HS-27A (cell line): ENCODE data around the gene MRPS18A.

ENCODE experiments used
- DNase-seq: peaks from one replicate; pipeline ENCODE4 v3.0.0-alpha.2; 2012; ENCODE audit warnings: low read depth, missing footprints

The MRPS18A gene

GRCh38 chr6:43698584-43699349 lies 11.2 kb upstream of the MRPS18A start:
- no peak for DNase-seq

GRCh38 chr6:43697421-43697820 lies 9.8 kb upstream of the MRPS18A start:
- DNase-seq, result no peak

- DNase-seq, result no peak
Observed at GRCh38 chr6:43695967-43696291, 8.3 kb upstream of the MRPS18A start.

GRCh38 chr6:43695215-43695966 lies 7.8 kb upstream of the MRPS18A start:
- no peak for DNase-seq

GRCh38 chr6:43689421-43689820 lies 1.8 kb upstream of the MRPS18A start:
- no peak for DNase-seq

- DNase-seq, result no peak
Observed at GRCh38 chr6:43687079-43687436, 533 bp downstream of the MRPS18A start.

GRCh38 chr6:43683708-43684455 lies 3.7 kb downstream of the MRPS18A start:
- no peak for DNase-seq

- no peak for DNase-seq
Observed at GRCh38 chr6:43682724-43683429, 4.7 kb downstream of the MRPS18A start.

- no peak for DNase-seq
Observed at GRCh38 chr6:43681303-43681702, 6.3 kb downstream of the MRPS18A start.

GRCh38 chr6:43680308-43681200 lies 7.0 kb downstream of the MRPS18A start:
- no peak for DNase-seq

GRCh38 chr6:43679057-43679456 lies 8.5 kb downstream of the MRPS18A start:
- no peak for DNase-seq

- DNase-seq, result no peak
Observed at GRCh38 chr6:43678341-43678740, 9.2 kb downstream of the MRPS18A start.

- DNase-seq, result no peak
Observed at GRCh38 chr6:43677759-43678158, 9.8 kb downstream of the MRPS18A start.

GRCh38 chr6:43676962-43677606 lies 10.5 kb downstream of the MRPS18A start:
- no peak for DNase-seq

GRCh38 chr6:43674921-43675320 lies 12.7 kb downstream of the MRPS18A start:
- no peak for DNase-seq

- DNase-seq, result no peak
Observed at GRCh38 chr6:43674291-43674690, 13.3 kb downstream of the MRPS18A start.

- DNase-seq, result no peak
Observed at GRCh38 chr6:43673444-43674084, 14.0 kb downstream of the MRPS18A start.

- no peak for DNase-seq
Observed at GRCh38 chr6:43671801-43672690, 15.5 kb downstream of the MRPS18A start.
